CD4-positive, alpha-beta memory T cell (primary cell): ENCODE measurements around the gene CACNA1G. TPM values are rescaled to one million over a fixed set of nuclear protein-coding genes. Genes with fewer than 3 reads are reported as not detected.

Experiments used
- CTCF ChIA-PET: fragments of 350-600 bp; sonication (Branson Sonifier 250); formaldehyde crosslinking; loops from one replicate; lab custom pipeline; 2021; ENCODE audit warnings: inconsistent platforms; ENCODE audit not compliant: partially characterized antibody; lab: Charles Lee
- POLR2A ChIA-PET: fragments of 350-600 bp; sonication (Branson Sonifier 250); formaldehyde crosslinking; loops from one replicate; lab custom pipeline; 2021; ENCODE audit not compliant: partially characterized antibody; lab: Charles Lee
- DNase-seq, 5 donors: peaks; one replicate each; pipeline versions ENCODE4 v3.0.0 to v3.0.0-alpha.2; 2020 to 2022; ENCODE audit warnings: mixed read lengths in 1 of 5
- H3K27ac ChIP-seq: one replicate; pipeline ENCODE4 v1.7.0; 2013; ENCODE audit warnings: low read depth, low read length
- H3K27me3 ChIP-seq: 2 replicates; pipeline ENCODE4 v1.7.0; 2013; ENCODE audit warnings: mild to moderate bottlenecking, low read length, moderate library complexity; ENCODE audit not compliant: insufficient read depth
- H3K36me3 ChIP-seq: 2 replicates; pipeline ENCODE4 v1.7.0; 2013; ENCODE audit warnings: mild to moderate bottlenecking, low read length, moderate library complexity; ENCODE audit not compliant: insufficient read depth
- H3K4me1 ChIP-seq: 2 replicates; pipeline ENCODE4 v1.7.0; 2013; ENCODE audit warnings: mild to moderate bottlenecking, low read length, moderate library complexity; ENCODE audit not compliant: insufficient read depth
- H3K4me3 ChIP-seq, 2 donors: one replicate each; pipeline ENCODE4 v1.7.0; 2013; ENCODE audit warnings: low read length in 2 of 2, mild to moderate bottlenecking in 1 of 2
- H3K9me3 ChIP-seq, 2 donors: one replicate each; pipeline ENCODE4 v1.7.0; 2013; ENCODE audit warnings: low read length in 2 of 2, control low read depth in 1 of 2; ENCODE audit not compliant: control insufficient read depth in 1 of 2
- H3K27ac Mint-ChIP-seq, 7 donors: one replicate each; pipeline ENCODE4 v1.8.0; 2020 to 2021; ENCODE audit warnings: mixed read lengths in 7 of 7, mild to moderate bottlenecking in 6 of 7, inconsistent platforms in 3 of 7, moderate library complexity in 3 of 7
- H3K27me3 Mint-ChIP-seq, 2 donors: one replicate each; pipeline ENCODE4 v1.8.0; 2020 to 2021; ENCODE audit warnings: mixed read lengths in 2 of 2
- H3K36me3 Mint-ChIP-seq, 2 donors: one replicate each; pipeline ENCODE4 v1.8.0; 2020 to 2021; ENCODE audit warnings: mixed read lengths in 2 of 2, inconsistent platforms in 1 of 2, mild to moderate bottlenecking in 1 of 2
- H3K4me1 Mint-ChIP-seq, 4 donors: one replicate each; pipeline ENCODE4 v1.8.0; 2020 to 2021; ENCODE audit warnings: mixed read lengths in 4 of 4, mild to moderate bottlenecking in 1 of 4
- H3K4me3 Mint-ChIP-seq, 8 donors: one replicate each; pipeline ENCODE4 v1.8.0; 2020 to 2021; ENCODE audit warnings: mixed read lengths in 8 of 8, mild to moderate bottlenecking in 7 of 8, moderate library complexity in 6 of 8, inconsistent platforms in 3 of 8
- H3K9me3 Mint-ChIP-seq, 8 donors: one replicate each; pipeline ENCODE4 v1.8.0; 2020 to 2021; ENCODE audit warnings: mixed read lengths in 8 of 8, mild to moderate bottlenecking in 5 of 8, inconsistent platforms in 3 of 8, moderate library complexity in 1 of 8
- intact Hi-C: fragments of 100-400 bp; cut with micrococcal nuclease; formaldehyde crosslinking; loops from one replicate; pipeline ENCODE4 v1.15.1; 2023
- polyA plus RNA-seq, 2 donors: library from polyadenylated mRNA; unstranded; fragments of 300-500 nt; fragmentation: Illumina TruSeq; gene quantifications; one replicate each; pipeline ENCODE4 v1.2.3, GENCODE V29; 2021
- total RNA-seq, 2 experiments: library from RNA; stranded (reverse); gene quantifications; one replicate each; pipeline ENCODE4 v1.2.3, GENCODE V29; 2021

The CACNA1G gene
- total and polyA plus RNA-seq, 4 experiments from 2014 or later = not detected

DNA sequence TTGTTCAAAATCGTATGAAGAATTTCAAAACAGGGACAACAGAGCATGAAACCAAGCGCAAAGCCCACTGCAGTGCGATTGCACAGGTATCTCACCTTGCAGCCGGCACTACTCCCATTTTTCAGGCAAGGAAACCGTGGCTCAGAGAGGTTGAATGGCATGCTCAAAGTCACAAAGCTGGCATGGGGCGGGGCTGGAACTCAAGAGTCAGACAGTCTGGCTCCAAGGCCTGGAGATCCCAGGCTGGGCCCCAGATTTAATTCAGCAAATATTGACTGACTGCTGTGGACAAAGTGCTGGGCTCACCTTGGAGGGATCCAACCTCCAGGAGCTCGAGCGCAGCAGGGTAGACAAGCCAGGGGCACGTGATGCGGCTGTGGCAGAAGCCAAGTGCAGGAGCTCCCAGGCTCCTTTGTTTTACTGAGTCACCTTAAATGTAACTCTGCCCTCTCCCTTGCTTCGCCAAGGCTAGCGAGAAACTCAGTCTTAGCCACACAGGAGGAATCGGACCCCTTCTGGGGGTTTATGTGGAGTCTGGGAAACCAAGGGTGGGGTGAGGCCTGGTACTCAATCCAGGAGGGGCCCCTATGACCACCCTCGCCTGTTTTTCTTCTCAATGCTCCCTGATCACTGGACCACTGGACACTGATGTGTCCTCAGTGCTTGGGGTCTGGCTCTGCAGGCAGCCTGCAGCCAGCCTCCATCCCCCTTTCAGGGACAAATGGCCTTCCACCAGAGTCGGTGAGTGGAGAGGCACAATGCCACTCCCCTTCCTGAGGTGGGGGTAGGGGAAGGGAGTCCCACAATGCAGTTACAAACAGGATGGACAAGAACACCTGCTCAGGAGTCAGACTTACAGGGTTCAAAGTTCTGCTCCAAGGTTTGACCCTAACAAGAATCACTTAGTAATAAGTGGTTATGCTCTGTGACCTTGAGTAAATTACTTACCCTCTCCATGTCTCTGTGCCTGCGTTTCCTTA lies 17.4 kb upstream of the CACNA1G start:
- Mint-ChIP-seq H3K27me3 (peaks cover 1 to 3% of the 10 kb centered on the region in 2 donors), H3K36me3 (no peaks in the 10 kb centered on the region), H3K9me3 (no peaks in the 10 kb centered on the region), H3K4me3 (peak overlapping the region; percentile 80 to 89 (median 86)), H3K27ac (peak overlapping the region in 3 of 7 donors; percentile 17 to 88 (median 29)), H3K4me1 (peaks cover 8 to 29% (median 20%) of the 10 kb centered on the region in 4 donors)
- POLR2A ChIA-PET = interaction anchor here (1.5 kb wide), 1 partner anchor 17 kb away, joined by 7 read pairs; no protein-coding TSS in a partner anchor
- no peaks in the 10 kb centered on the region for H3K9me3 ChIP-seq
- no peak overlapping the region for H3K4me3 ChIP-seq
- CTCF ChIA-PET = interaction anchor here (0.8 to 1.2 kb wide), 4 partner anchors 42 to 85 kb away, joined by 3 to 7 read pairs (median 4); partner anchors contain the start of gene RSAD1
- intact Hi-C loops = loop anchor here (1.0 to 5.0 kb wide), 3 partner anchors 36 to 164 kb away; partner anchors contain the start of genes ANKRD40, MYCBPAP and RSAD1
- H3K4me1 ChIP-seq = peaks cover 26% of the 10 kb centered on the region
- H3K27me3 ChIP-seq = no peaks in the 10 kb centered on the region
- no peak for DNase-seq
- no peaks in the 10 kb centered on the region for H3K36me3 ChIP-seq
- H3K27ac ChIP-seq = no peak overlapping the region

DNA sequence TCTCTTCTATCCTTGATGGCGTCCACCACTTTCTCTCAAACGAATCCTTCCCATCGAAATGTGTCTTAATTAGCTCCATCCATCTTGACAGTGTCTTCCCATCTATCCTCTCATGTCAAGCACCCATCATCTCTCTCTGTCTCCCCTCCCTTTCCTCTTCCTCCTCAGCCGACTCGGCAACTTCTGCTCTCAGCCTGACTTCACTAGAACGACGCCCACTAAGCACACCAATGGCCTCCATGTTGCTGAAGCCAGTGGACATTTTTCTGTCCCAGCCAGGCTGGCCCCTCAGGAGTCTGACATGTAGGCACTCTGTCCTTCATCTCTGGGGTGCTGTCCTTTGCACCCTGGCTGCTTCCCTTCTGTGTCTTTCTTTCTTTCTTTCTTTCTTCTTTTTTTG lies 16.0 kb upstream of the CACNA1G start:
- H3K9me3 ChIP-seq = no peaks in the 10 kb centered on the region
- H3K36me3 Mint-ChIP-seq = no peaks in the 10 kb centered on the region
- peaks cover 1 to 3% of the 10 kb centered on the region in 2 donors for H3K27me3 Mint-ChIP-seq
- H3K27me3 ChIP-seq = no peaks in the 10 kb centered on the region
- peak overlapping the region in 1 of 7 donors; percentile 61 for H3K27ac Mint-ChIP-seq
- intact Hi-C loops = loop anchor here (5.0 kb wide), 2 partner anchors 37 to 163 kb away; partner anchors contain the start of genes ANKRD40 and MYCBPAP
- CTCF ChIA-PET = interaction anchor here (4.5 kb wide), 1 partner anchor 82 kb away, joined by 22 read pairs; no protein-coding TSS in a partner anchor
- no peaks in the 10 kb centered on the region for H3K9me3 Mint-ChIP-seq
- H3K27ac ChIP-seq = no peak overlapping the region
- H3K4me1 Mint-ChIP-seq = peaks cover 8 to 29% (median 20%) of the 10 kb centered on the region in 4 donors
- no peak overlapping the region for H3K4me3 ChIP-seq
- POLR2A ChIA-PET = no interaction called here
- H3K36me3 ChIP-seq = no peaks in the 10 kb centered on the region
- peak overlapping the region in 3 of 8 donors; percentile 40 to 50 (median 46) for H3K4me3 Mint-ChIP-seq
- peaks cover 26% of the 10 kb centered on the region for H3K4me1 ChIP-seq
- no peak for DNase-seq

DNA sequence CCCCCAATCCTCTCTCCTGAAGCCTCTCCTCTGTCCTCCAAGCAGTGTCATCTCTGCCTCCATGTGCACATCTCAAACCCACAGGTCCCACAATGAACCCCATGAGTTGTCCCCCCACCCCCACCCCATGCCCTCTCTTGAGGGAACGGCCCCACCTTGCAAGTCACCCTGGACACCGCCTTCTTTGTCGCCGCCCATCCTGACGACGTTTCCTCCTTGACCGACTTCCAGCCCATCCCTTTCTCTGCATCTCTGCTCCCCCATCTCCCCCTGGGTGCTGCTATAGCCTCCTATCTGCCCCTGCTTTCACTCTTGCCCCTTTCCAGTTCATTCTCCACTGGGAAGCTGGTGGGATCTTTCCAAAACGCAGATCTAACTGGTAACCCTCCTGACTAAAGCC lies 15.2 kb upstream of the CACNA1G start:
- ChIA-PET CTCF (interaction anchor here (0.8 to 4.5 kb wide), 3 partner anchors 81 to 307 kb away, joined by 3 to 22 read pairs (median 4); no protein-coding TSS in a partner anchor), POLR2A (no interaction called here)
- Mint-ChIP-seq H3K4me1 (peaks cover 8 to 29% (median 20%) of the 10 kb centered on the region in 4 donors), H3K27me3 (peaks cover 1 to 3% of the 10 kb centered on the region in 2 donors), H3K4me3 (no peak overlapping the region), H3K27ac (peak overlapping the region in 2 of 7 donors; percentile 52 to 53), H3K36me3 (no peaks in the 10 kb centered on the region), H3K9me3 (no peaks in the 10 kb centered on the region)
- H3K36me3 ChIP-seq = no peaks in the 10 kb centered on the region
- no peak for DNase-seq
- H3K27me3 ChIP-seq = no peaks in the 10 kb centered on the region
- intact Hi-C loops = no loop called here
- no peak overlapping the region for H3K4me3 ChIP-seq
- no peak overlapping the region for H3K27ac ChIP-seq
- peaks cover 26% of the 10 kb centered on the region for H3K4me1 ChIP-seq
- H3K9me3 ChIP-seq = no peaks in the 10 kb centered on the region

DNA sequence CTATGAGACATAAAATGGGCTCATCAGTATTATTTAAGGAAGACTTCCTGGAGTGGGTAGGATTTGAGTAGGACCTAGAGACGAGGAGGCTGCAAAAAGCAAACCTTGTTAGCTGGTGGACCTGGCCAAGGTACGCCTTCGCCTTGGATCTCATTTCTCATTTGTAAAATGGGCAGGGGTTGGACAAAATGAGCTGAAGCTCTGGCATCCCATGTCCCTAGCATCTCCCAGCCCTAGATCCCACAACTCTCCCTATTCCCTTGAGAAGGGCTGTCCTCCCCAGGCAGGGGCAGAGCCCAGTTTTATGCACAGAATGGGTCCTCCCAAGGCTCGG lies 13.8 kb upstream of the CACNA1G start:
- Histone ChIP-seq H3K4me1 (peaks cover 19% of the 10 kb centered on the region), H3K27me3 (no peaks in the 10 kb centered on the region), H3K36me3 (no peaks in the 10 kb centered on the region), H3K4me3 (no peak overlapping the region), H3K9me3 (no peaks in the 10 kb centered on the region), H3K27ac (no peak overlapping the region)
- intact Hi-C loops = loop anchor here (1.0 to 2.0 kb wide), 5 partner anchors 14 to 271 kb away; partner anchors contain the start of gene CACNA1G
- peaks cover 7 to 26% (median 18%) of the 10 kb centered on the region in 4 donors for H3K4me1 Mint-ChIP-seq
- CTCF ChIA-PET = interaction anchor here (0.6 to 4.5 kb wide), 5 partner anchors 16 to 614 kb away, joined by 3 to 22 read pairs (median 4); no protein-coding TSS in a partner anchor
- peak overlapping the region in 7 of 8 donors; percentile 51 to 86 (median 68) for H3K4me3 Mint-ChIP-seq
- peak overlapping the region in 4 of 7 donors; percentile 29 to 87 (median 47) for H3K27ac Mint-ChIP-seq
- H3K9me3 Mint-ChIP-seq = no peaks in the 10 kb centered on the region
- POLR2A ChIA-PET = interaction anchor here (1.4 kb wide), 2 partner anchors 13 to 84 kb away, joined by 4 to 5 read pairs; partner anchors contain the start of gene CACNA1G
- H3K36me3 Mint-ChIP-seq = no peaks in the 10 kb centered on the region
- DNase-seq = no peak
- peaks cover 1 to 3% of the 10 kb centered on the region in 2 donors for H3K27me3 Mint-ChIP-seq

DNA sequence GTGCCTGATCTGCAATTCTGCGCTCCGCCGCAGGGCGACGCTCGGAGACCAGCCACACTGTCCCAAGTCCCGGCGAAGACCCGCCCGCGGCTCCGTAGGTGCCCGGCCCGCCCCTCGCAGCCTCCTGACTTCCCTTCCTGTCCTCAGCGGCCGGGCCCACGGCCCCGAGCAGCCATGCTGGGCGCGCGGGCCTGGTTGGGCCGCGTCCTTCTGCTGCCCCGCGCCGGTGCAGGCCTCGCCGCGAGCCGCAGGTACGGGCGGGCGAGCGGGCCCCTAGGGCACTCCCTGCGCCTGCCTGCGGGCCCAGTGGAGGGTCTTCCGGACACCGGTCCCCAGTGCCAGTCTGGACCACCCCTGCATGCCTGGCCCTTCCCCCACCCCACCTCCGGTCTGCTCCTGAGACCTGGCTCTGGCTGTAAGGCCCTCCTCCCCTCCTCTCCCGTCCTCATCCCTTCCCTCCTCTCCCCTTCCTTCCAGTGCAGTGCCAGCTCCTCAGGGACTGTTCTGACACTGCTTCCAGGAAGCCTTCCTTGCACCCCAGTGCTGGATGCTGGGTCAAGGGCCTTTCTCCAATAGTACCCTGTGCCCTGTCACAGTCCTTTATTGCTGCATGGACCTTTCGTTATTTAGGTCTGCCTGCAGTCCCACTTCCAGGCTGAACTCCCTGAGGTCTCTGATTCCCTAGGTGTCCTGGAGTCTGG lies 13.3 kb upstream of the CACNA1G start, which contains the start of gene SPATA20:
Gene SPATA20 (plus strand): TSS at position 140 of the 701 bp plus-strand sequence. CDS start 35 bp downstream, at position 175.
- Histone ChIP-seq H3K27me3 (no peaks in the 10 kb centered on the region), H3K27ac (peak within 1 kb of the TSS; percentile 38), H3K4me3 (peak within 1 kb of the TSS; percentile 56 to 63), H3K4me1 (peaks cover 19% of the 10 kb centered on the region), H3K9me3 (no peaks in the 10 kb centered on the region), H3K36me3 (no peaks in the 10 kb centered on the region)
- H3K4me3 Mint-ChIP-seq = peak within 1 kb of the TSS; percentile 48 to 86 (median 78)
- peaks cover 6 to 24% (median 17%) of the 10 kb centered on the region in 4 donors for H3K4me1 Mint-ChIP-seq
- peak within 1 kb of the TSS; percentile 32 to 87 (median 59) for H3K27ac Mint-ChIP-seq
- no peaks in the 10 kb centered on the region for H3K9me3 Mint-ChIP-seq
- intact Hi-C loops = loop anchor here (1.0 to 2.0 kb wide), 5 partner anchors 14 to 270 kb away; partner anchors contain the start of gene CACNA1G
- no peaks in the 10 kb centered on the region for H3K36me3 Mint-ChIP-seq
- CTCF ChIA-PET = interaction anchor here (1.0 to 4.5 kb wide), 3 partner anchors 16 to 300 kb away, joined by 3 to 22 read pairs (median 4); no protein-coding TSS in a partner anchor
- H3K27me3 Mint-ChIP-seq = peaks cover 1 to 3% of the 10 kb centered on the region in 2 donors
- POLR2A ChIA-PET = interaction anchor here (0.9 to 1.4 kb wide), 3 partner anchors 13 to 161 kb away, joined by 3 to 5 read pairs (median 4); partner anchors contain the start of gene CACNA1G
- DNase-seq = peak; percentile 83 to 85 (median 84)

DNA sequence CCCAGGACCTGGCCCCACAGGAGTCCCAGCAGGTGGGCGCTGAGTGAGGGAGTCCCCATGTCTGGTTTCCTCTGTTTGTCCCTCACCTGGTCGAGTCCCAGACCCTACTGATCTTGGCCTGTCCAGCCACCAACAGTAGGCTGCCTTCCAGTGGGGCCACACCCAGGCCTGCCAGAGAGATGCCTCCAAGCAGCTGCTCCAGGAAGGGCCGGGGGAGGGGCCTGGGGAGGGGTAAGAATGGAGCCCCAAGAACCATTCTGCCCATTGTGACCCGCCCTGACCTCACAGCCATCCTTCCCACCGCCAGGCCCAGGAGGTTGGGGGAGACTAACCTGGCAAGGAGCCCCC lies 12.8 kb upstream of the CACNA1G start:
- no peaks in the 10 kb centered on the region for H3K36me3 Mint-ChIP-seq
- H3K4me1 Mint-ChIP-seq = peaks cover 2 to 18% (median 12%) of the 10 kb centered on the region in 4 donors
- intact Hi-C loops = loop anchor here (1.0 to 2.0 kb wide), 5 partner anchors 13 to 270 kb away; partner anchors contain the start of gene CACNA1G
- H3K9me3 ChIP-seq = no peaks in the 10 kb centered on the region
- H3K27me3 ChIP-seq = no peaks in the 10 kb centered on the region
- DNase-seq = no peak
- ChIA-PET POLR2A (interaction anchor here (0.9 to 1.4 kb wide), 3 partner anchors 12 to 161 kb away, joined by 3 to 5 read pairs (median 4); partner anchors contain the start of gene CACNA1G), CTCF (interaction anchor here (4.5 kb wide), 1 partner anchor 78 kb away, joined by 22 read pairs; no protein-coding TSS in a partner anchor)
- peaks cover 1 to 3% of the 10 kb centered on the region in 2 donors for H3K27me3 Mint-ChIP-seq
- H3K9me3 Mint-ChIP-seq = no peaks in the 10 kb centered on the region
- H3K4me1 ChIP-seq = peaks cover 14% of the 10 kb centered on the region
- peak overlapping the region; percentile 48 to 86 (median 78) for H3K4me3 Mint-ChIP-seq
- H3K36me3 ChIP-seq = no peaks in the 10 kb centered on the region
- peak overlapping the region in 5 of 7 donors; percentile 32 to 83 (median 52) for H3K27ac Mint-ChIP-seq
- H3K27ac ChIP-seq = peak overlapping the region; percentile 38
- H3K4me3 ChIP-seq = peak overlapping the region in 1 of 2 donors; percentile 56
